NOMO-1 (cell line): ENCODE measurements around the gene BMP8B.
"Not testable (repeated sequence)": the region's sequence is repeated elsewhere in the genome, so short reads cannot be mapped to it uniquely, and the experiment has no call there.

Experiments
- DNase-seq, 2 experiments: peaks; one replicate each; lab custom pipeline; 2025; ENCODE audit not compliant: unreplicated experiment in 2 of 2; lab: John Stamatoyannopoulos, UW

The BMP8B gene

DNA sequence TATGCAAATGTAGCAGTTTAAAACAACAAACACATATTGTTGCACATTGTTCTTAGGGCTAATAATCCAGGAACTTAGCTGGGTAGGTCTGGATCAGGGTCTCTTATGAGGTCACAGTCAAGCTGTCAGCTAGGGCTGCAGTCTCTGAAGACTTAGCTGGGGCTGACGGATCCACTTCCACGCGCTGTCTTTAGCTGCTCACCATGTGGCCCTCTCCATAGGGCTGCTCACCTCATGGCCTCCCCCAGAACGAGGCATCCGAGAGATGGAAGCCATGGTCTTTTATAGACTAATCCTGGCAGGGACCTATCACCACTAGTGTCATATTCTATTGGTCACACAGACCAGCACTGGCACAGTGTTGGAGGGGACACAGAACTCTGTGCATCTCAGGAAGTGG, 8.8 kb downstream of the BMP8B start:
- DNase-seq, result no peak

DNA sequence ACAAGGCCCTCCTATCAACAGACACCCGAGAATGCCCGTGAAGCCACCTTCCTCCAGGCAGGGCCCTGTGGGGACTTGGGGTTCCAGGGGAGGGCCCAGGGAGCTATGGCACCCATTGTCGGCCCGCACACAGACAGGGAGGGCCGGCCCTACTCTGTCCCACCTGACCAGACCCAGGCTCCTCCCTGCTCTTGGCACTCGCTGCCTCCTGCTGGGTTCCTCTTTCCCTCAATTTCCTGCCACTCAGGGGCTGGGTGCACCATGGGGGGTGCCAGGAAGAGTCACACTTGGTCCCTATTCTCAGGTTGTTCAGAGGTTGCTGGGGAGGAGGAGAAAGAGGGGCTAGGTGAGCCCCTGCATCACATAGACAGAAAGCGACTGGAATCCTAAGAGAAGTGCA, 9.5 kb downstream of the BMP8B start:
- DNase-seq, result no peak

DNA sequence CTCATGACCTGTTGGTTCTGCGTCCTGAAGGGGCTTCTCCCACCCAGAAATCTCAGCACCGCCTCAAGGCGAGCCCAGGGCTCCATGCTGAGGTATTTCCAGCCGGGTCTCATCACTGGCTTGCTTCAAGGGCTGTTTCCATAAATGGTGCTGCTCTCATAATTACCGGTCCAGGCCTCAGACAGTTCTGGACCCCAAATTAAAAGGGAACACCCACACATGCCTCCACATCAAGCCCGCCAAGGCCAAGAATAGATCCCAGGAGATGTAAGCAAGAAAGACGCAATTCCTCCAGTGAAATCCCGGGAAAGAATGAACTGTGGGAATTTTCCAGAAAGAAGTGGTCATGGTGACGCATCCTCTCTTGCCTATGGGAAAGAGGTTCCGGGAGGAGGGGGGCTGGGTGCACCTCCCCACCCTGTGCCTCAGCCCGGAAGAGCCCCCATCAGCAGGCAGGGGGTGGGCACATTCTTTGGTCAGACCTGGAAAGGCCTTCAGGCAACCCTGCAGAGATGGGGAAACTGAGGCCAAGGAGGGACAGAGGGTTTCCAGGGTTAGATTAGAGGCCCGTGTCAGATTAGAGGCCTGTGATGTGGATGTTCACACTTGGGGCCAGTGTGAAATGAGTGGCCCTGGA, 10.1 kb downstream of the BMP8B start:
- DNase-seq, result not testable (repeated sequence)

DNA sequence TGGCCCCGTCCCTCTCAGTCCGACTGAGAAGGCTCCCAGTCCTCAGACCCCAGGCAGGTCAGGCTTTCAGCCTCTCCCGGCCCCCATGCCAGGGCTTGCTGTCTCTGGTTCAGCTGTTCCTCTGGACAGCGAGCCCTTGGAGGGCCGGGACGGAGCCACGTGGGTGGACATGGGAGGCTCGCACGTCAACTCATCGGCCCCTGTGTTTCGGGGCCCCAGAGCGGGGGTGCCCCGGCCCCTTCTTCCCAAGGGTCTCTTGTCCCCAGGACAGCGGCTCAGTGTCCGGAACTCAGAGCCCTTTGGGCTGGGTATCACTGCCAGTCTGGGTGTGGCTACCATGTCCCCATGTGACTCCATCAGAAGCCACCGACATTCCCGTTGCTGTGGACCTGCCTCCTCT, 10.8 kb downstream of the BMP8B start:
- not testable (repeated sequence) for DNase-seq

DNA sequence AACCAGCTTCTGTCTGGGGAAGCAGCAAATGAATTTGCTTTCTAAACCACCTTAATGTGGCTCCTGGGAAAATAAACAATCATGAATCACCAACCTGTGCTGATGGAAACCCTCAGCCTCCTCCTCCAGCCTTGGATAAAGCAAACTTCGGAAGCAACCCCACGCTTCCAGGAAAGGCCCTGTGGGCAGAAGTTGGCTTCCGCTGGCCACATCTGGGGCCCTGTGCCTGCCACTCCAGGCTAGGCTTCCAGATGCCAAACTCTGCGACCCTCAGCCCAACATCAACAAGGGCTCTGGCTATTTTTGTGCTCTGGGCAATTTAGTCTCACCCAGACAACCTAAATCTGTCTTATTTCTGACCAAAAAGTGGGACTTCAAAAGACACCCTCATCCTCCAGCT, 11.4 kb downstream of the BMP8B start:
- no peak for DNase-seq

DNA sequence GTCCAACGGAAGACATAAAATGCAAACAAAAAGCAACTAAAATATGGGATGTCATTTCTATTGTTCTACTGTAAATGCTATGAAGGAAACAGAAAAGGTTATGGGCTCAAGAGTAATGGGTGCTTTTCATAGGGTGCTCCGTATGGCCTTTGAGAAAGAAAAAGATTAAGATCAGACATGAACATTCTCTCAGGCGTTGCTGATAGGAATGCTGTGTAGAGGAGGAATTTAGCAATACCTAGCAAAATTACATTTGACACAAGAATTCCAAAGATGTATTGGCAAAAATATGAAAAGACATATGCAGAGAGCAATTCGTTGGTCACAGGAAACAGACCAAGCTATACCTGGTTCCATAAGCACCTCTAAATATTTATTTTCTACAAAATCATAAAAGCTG, 11.8 kb downstream of the BMP8B start:
- no peak for DNase-seq

DNA sequence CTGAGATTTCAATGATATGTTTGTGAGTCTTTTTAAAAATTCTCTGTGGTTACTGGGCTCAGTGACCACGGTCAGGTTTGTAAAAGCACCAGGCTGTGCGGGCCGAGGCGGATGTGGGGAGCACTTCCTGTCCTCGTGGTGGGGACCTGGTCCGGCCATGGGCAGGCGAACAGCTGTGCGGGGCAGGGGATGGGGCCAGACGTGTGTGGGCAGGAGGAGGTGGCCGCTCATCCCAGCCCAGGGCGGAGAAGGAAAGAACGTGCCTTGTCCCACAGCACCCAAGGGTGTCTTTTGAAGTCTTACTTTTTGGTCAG, 12.3 kb downstream of the BMP8B start:
- no peak for DNase-seq

DNA sequence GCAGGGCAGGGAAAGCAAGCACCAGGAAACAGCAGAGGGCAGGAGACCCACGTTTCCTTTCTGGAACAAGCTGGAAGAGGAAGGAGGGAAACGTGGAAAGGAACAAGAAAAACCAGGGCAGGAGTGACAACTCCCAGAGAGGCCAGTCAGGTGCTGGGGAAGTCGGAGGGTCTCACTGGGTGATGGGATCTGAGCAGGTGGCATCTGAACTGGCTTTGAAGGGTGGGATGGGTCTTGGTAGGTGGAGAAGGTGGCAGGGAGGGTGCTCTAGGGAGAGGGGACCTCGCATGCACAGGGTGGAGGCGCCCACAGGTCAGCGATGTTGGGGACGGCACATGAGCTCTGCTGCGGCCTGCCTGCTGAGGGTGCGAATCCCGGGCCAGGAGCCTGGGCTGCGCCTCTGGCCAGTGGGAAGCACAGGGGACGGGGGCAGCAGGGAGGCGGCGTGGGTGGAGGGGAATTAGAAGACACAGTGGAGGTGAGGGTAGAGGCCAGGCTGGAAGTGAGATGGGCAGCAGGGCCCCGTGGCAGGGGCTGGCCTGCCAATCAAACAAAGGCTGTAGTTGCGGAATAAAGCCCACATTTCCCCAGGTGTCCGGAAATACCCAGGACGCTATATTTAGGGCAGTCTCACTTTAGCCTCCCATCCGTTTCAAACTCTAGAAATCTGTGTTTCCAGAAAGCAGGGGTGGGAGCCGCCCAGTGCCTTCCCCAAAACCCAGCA, 12.8 kb downstream of the BMP8B start:
- DNase-seq, result not testable (repeated sequence)

DNA sequence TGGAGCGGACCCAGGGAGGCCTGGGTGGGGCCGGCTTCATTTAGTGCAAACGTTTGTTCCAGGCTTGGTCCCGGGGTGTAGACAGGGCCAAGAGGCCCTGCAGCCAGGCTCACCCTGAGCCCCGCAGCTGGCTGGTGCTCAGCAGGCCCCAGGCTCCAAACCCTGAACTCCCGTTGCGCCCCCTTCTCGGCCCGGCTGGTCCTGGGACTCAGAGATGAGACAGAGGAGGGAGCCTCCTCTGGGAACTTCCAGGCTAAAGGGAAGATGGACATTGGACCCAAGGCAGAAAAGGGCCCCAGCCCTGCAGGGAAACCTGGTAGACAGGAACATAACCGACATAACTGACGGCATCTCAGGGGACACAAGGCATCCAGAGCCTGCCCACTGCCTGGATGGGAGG, 13.5 kb downstream of the BMP8B start:
- DNase-seq, result not testable (repeated sequence)

DNA sequence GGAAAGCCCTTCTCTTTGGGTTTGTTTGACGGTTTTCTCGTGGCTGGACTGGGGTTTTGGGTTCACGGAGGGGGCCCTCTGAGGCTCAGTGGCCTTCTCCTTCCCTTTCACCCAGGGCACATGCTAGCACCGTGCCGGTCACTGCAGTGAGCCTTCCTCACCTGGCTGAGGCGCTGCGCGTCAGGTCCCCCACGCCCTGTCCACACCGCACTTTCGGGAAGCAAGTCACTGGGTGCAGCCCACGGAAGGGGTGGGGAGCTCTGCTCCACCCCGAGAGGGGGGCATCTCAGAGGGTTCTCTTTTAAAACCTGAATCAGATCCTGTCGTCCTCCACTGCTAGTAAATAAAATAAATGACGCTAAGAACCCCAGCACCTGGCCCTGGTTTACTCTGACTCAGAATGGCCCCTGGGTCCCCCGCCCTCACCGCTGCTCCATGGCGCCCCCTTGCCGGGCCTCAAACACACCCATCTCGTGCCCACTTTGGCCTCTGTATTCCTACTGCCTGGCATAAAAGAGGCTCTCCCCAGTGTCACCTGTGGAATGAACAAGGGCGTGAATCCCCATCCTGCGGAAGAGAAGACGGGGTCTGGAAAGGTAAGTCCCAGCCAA, 15.2 kb downstream of the BMP8B start:
- DNase-seq, result not testable (repeated sequence)

DNA sequence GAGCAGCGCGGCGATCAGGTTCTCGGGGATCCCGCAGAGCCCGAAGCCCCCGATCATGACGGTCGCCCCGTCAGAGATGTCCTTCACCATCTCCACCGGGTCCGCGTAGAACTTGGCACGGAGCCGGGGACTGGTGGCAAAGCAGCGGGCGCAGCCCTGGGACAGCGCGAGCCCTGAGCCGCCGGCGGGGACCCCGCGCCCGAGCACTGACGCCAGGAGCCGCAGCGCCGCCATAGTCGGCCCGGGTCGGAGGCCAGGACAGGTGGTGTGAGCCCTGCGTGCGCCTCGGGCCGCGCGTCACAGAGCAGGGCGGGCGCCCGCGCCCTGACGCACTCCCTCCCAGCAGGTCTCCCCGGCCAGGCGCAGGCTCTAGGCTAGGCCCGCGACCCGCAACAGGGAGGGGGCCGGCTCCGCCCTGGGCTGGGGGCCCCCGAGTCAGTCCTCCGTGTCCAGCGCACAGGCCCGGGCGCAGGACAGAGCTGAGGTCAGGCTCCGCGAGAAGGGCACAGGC, 17.6 kb downstream of the BMP8B start, which contains the start of gene OXCT2:
Gene OXCT2, minus strand, starts transcription at position 327 of the 511 bp plus-strand sequence. Its CDS starts 93 bp downstream, at position 234.
- not testable (repeated sequence) for DNase-seq

DNA sequence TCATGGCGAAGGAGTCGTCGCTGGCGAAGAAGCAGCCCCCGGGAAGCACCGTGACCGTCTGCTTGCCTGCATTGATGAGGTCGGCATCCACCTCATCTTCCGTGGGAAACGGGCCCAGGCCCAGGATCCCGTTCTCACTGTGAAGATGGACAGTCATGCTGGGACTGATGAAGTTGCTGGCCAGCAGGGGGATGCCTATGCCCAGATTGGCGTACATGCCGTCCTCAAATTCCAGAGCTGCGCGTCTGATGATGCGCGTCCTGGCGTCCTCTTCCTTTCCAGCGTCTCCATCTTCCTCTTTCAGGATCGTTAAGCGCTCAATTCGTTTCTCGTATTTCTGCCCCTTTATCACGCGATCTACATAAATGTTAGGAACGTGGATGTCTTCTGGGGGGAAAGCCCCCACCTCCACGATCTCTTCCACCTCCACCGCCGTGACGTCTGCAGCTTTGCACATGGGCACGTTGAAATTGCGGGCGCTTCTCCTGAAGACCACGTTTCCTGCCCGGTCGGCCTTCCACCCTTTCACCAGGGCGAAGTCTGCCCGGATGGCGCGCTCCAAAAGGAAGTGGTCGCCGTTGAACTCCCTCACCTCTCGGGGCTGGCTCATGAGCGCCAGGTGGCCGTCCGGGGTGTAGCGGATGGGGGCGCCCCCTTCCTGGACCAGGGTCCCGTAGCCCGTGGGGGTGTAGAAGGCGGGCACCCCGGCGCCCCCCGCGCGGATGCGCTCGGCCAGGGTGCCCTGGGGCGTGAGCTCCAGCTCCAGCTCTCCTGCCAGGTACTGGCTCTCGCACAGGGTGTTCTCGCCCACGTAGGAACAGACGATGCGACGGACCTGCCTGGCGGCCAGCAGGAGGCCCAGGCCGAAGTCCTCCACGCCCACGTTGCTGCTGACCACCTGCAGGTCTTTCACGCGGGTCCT, 18.3 kb downstream of the BMP8B start:
- not testable (repeated sequence) for DNase-seq

DNA sequence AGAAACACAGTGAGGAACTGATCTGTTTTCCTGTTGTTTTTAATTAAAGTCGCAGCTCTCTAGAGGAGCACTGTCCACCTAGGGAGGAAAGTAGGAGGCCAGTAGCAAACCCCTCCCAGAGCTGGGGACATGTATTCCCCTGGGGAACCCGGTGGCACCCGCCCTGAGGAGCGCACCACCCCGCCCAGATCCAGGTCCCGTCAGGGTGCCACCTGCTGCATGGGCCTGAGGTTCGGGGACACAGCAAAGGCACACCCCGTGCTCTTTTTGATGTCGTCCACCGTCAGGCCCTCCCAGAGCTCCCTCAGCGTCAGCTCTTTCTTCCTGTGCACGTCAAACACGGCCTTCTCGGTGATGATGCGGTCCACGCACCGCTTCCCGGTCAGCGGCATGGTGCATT, 19.2 kb downstream of the BMP8B start:
- DNase-seq, result not testable (repeated sequence)

DNA sequence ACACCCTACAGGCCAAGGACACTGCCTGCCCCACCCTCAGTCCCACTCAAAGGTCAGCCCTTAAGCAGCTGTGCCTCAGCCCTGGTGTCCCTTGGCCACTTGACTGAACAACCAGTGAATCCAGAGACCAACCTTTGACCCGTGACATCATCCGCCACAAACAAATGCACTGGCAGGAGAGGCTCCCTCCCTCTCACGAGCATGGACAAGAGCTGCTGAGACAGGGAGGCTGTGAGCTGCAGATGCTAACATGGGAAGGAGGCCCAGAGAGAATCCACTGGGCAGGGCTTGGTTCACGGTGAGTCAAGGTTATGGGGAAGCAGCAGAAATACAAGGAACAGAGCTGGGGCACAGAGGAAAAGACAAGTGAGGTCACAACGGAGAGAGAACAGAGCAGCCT, 22.2 kb downstream of the BMP8B start:
- DNase-seq, result not testable (repeated sequence)

DNA sequence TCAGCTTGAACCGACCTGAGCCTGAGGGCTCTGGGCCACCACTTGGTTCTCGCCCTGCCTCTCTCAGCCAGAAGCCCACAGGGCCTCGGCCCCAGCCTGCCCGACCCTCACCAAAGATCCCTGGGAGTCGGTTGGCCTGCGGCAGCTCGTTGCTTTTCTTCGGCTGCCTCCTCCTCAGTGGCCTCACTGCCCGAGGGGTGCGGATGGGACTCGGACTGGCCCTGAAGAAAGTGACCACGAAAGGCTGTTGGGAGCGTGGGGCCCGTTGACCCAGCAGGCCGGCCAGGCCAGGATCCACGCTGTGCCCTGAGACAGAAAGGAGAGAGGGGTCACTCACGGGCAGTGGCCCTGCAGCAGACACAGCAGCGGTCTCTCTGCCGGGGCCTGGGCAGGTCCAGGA, 24.2 kb downstream of the BMP8B start:
- not testable (repeated sequence) for DNase-seq

DNA sequence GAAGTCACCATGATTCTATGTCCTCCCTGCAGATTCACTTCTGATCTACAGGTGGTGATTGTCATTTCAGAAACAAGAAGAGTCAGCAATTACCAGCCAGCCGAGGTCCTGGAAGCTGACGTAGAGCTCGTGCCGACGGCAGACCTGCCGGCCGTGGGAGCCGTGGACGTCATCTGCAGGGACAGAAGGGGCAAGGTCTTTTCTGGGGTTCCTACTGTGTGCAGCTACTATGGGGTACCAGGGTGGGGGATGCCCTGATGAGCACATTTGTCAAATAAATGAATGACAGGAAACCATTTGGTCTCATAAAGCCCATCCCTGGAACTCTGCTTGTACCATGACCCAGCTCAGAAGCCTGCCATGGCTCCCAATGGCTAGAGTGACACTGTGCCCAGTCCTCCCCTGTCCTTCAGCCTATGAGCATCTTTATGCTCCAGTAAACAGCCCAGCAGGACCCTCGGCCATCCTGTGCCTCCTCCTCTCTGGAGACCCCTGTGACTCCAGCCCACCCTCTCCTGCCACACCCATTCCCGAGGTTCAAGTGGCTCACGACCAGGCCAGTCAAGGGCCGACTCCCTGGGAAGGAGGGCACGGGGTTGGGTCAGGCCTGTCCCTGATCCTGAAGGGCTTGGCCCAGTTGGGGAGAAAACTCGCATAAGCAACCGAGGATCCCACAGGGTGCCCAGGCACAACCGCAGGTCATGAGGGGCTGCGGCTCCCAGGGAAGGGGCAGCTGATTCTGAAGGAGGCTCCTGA, 24.9 kb downstream of the BMP8B start:
- DNase-seq, result not testable (repeated sequence)

DNA sequence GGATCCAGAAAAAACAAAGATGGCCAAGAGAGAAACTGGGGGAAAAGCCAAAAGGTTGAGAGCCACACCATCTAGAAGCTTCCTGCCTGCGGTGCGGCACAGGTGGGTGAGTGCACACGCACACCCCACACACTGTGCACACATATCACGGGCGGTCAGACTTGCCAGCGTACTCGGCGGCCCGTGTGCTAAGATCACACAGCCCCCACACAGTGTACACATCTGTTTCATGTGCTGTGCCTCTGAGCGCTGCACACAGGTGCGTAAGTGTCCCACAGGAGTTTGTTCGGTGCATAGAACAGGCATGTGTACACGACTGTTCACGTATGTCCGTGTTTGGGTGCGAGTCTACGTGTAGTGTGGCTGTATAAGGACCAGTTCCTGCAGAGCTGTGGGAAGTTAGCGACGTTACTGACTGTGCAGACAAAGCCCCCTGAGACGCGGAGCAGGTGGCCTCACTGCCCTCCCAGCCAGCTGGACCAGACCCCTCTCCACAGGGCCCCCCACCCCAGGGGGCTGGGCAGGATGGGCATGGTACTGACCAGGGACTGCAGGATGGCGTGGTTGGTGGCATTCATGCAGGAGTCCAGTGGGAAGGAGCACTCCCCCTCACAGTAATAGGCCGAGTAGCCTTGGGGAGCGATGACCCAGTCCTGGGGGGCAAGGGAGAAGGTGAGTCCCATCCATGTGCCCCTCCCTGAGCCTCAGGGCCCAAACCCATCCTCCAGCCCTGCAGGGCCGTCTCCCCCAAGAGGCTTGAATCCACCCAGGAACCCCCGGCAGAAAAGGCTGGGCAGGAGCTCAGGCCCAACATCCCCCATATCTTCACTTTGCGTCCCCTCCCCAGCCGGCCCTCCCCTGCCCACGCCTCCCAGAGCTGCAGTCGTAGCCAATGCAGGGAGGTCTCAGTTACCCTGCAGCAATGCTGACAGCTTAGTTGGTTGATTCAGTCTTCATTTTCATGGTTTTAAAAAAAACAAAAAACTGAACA, 25.8 kb downstream of the BMP8B start:
- DNase-seq, result no peak

DNA sequence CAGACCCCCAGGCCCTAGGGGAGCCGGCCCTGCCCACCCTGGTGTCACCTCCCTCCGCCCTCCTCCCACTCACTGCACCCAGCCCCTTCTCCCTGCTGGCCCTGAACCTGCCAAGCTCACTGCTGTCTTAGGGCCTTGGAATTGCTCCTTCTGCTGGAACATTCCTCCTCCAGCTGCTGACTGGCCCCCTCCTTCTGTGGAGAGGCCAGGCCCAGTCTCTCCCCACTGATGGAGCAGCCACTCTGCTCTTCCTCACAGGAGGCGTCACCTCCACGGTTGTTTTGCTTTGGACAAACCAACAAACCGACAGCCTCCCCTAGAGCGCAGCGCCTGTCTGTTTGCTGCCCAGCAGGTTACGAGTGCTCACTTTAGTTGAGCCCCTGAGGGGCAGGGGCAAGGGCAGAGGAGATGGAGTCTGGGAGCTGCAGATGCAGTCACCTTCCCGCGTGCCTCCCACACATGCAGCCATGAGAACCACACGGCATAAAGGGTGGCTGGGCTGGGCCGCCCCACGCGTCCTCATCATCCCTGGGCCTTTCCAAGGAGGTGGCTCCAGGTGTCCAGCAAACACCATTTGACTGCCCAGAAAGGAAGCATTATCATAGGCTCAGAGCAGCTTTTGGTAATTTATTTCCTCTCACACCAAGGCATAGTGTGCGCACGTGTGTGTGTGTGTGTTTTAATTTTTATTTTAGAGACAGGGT, 27.0 kb downstream of the BMP8B start:
- DNase-seq, result no peak
